NCI-H2196 (cell line): Measurements from ENCODE around the gene CDH18.
"Not testable (repeated sequence)": the region's sequence is repeated elsewhere in the genome, so short reads cannot be mapped to it uniquely, and the experiment has no call there.

Experiments
- DNase-seq: peaks from one replicate; lab custom pipeline; 2025; ENCODE audit not compliant: unreplicated experiment; lab: John Stamatoyannopoulos, UW

CDH18 gene

DNA sequence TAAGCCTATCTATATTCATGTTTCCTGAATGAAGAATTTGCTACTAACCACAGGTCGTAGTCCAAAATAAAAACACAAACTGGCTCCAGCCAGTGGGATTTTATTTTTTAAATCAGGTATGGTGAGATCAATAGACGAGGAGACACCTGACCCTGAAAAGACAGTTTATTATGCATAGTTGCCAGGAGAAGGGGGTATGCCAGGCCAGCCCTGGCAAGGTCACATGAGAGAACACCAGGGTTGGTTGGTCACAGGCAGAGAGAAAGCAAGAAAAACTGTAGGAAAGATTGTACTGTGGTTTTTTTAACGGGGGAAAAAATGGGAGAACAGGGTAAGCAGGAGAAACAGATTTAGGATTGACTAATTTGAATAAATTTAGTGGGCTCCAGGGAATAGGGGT is 125.3 kb downstream of the CDH18 start:
- no peak for DNase-seq

- DNase-seq, result no peak
These were observed 129.0 kb downstream of the CDH18 start for GRCh38 chr5:19859020-19859419.

DNA sequence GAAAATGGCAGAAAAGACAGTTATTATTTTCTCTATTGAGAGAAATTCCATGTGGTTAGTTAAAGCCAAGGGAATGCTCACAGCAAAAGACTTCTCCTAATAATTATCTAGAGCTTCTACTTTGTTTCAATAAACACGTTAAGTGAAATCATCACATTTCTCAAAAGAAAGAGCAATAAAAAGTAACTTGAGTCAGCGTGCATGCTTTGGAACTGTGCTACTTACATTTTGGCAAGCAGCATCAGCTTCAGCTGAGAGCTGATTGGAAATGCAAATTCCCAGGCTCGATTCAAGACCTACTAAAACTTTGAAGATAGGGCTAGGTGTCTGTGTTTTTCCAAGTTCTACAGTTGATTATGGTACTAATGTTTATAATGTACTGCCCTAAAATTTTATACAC is 132.1 kb downstream of the CDH18 start:
- no peak for DNase-seq

- DNase-seq, result no peak
These were observed 132.5 kb downstream of the CDH18 start for GRCh38 chr5:19855453-19855852.

- no peak for DNase-seq
These were observed 133.0 kb downstream of the CDH18 start for GRCh38 chr5:19855031-19855430.

DNA sequence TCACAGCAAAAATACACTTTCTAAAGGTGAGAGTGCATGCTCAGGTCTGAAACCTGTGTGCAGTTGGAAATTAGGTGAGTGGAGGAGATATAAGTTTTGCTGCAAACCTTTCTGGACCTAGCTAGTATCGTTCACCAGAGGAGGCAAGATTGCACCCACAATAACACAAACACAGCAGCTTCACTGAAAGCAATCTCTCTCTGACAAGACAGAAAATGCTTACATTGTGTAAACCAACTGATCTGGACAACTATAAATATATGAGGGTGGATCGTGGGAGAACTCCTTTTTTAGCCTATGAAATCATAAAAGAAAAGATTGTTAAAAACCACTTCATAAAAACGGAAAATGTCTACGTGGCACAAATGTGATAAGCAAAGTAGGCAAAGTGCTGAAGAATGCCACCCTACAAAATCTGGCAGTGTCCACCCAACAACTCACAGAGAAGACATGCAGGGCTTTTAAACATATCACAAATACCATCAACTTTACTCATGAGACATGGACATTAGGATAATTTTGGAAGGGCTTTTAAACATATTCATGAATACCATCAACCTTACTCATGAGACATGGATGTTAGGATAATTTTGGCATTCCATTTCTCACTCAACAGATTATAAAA is 134.3 kb downstream of the CDH18 start:
- no peak for DNase-seq

GRCh38 chr5:19837536-19838174 is 150.3 kb downstream of the CDH18 start:
- DNase-seq, result no peak

DNA sequence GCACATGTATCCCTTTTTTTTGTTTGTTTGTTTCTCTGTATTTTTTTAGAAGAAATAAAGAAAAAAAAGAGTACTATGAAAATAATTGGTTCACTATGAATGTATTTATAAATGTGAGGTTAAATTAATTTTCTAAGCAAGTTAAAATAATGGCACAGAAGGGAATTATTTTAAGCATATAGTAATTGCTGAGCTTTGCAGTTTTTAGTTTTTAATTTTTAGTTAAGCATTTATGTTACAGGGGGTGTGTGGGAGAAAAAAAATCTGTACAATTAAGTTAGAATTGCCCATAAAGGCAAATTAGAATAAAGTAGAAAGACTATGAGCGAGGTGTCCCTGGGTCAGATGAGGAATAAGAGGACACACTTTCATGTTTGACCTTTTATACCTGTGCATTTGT is 152.6 kb downstream of the CDH18 start:
- no peak for DNase-seq

DNA sequence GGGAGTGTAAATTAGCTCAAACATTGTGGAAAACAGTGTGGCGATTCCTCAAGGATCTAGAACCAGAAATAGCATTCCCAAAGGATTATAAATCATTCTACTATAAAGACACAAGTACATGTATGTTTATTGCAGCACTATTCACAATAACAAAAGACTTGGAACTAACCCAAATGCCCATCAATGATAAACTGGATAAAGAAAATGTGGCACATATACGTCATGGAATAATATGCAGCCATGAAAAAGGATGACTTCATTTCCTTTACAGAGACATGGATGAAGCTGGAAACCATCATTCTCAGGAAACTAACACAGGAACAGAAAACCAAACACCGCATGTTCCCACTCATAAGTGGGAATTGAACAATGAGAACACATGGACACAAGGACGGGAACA is 175.3 kb downstream of the CDH18 start:
- not testable (repeated sequence) for DNase-seq

DNA sequence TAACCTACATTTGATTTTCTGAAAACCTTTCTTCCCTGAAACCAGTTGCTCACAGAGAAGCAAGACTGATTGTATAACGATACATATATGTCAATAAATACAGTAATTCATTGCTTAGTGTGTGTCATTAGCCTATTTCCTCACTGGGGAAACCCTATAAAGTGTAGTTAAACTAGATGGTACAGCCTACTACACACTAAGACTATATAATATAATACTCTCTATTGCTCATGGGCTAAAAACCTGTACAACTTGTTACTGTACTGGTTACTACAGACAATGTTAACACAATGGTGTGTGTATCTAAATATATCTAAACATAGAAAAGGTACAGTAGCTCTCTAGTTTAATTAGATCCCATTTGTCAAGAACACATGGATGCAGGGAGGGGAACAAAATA is 181.2 kb downstream of the CDH18 start:
- no peak for DNase-seq

- no peak for DNase-seq
These were observed 185.3 kb downstream of the CDH18 start for GRCh38 chr5:19802686-19803085.

DNA sequence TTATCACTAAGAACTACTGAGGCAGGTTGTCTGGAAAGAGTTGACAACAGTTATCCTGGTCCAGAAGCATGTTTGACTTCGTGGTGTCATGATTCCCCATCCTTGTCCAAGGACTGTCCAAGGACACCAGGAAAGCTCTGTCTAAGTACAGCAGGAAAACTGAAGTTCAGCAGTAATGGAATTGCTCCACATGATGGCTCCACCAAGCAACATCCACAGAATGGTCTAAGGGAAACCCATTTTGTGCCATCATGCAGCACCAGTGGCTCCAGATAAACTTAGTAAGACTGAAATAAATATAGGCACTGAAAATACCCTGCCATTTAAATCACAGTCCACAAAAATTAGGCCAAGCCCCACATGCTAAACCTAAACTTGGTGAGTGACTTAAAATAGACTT is 192.8 kb downstream of the CDH18 start:
- DNase-seq, result no peak

GRCh38 chr5:19790829-19791466 is 197.1 kb downstream of the CDH18 start:
- DNase-seq, result no peak

DNA sequence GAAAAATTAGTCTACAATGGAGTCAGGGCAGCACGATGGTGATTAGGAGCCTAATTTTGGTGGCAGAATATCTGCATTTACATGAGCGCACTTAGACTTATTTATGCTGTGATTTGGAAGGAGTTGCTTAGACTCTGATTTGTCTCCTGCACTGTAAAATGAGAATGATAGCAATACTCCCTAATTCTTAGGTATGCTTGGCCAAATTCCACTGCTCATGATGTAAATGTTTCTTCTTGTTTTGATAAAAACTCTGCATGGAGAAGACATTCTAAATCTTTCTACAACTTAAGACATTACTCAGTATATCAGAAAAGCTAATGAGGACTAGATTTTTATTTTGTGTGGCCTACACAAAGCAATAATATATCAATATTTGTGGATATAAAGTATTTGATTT is 205.4 kb downstream of the CDH18 start:
- DNase-seq, result no peak

- no peak for DNase-seq
These were observed 210.6 kb downstream of the CDH18 start for GRCh38 chr5:19777363-19777762.

GRCh38 chr5:19776886-19777285 is 211.1 kb downstream of the CDH18 start:
- DNase-seq, result not testable (repeated sequence)

GRCh38 chr5:19771174-19771835 is 216.7 kb downstream of the CDH18 start:
- DNase-seq, result no peak

DNA sequence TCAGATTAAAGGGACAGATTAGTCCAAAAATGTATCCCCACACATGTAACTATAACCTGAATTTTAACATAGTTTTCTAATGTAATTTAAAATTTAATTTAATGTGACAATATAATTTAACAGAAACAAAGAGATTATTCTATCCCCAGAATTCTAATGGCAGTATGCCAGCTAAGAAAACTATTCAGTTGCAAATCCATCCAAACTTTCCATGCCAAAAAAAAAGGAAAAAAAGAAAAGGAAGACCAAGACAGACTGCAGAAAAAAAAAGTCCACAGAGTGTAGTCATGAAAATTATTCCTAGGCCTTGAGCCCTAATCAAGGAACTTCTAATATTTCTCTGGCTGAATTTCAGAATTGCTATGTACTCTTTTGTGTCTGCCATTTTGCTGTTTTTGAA is 217.6 kb downstream of the CDH18 start:
- DNase-seq, result no peak

- DNase-seq, result no peak
These were observed 220.0 kb downstream of the CDH18 start for GRCh38 chr5:19767987-19768386.

DNA sequence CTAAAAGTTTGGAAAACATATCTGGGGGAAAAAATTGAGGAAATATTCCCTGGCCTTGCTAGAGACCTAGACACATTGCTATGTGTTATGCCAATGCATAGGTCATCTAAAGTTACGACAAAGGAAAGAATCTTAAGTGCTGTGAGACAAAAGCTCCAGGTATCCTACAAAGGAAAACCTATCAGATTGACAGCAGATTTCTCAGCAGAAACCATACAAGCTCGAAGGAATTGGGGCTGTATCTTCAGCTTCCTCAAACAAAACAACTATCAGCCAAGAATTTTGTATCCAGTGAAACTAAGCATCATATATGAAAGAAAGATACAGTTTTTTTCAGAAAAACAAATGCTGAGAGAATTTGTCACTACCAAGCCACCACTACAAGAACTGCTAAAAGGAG is 234.4 kb downstream of the CDH18 start:
- DNase-seq, result no peak

GRCh38 chr5:19751326-19751725 is 236.7 kb downstream of the CDH18 start:
- DNase-seq, result no peak

GRCh38 chr5:19745247-19745646 is 242.8 kb downstream of the CDH18 start:
- DNase-seq, result no peak
